Ovary (tissue), 9 donors: Measurements from ENCODE around the gene ERICH4. TPM values are rescaled to one million over a fixed set of nuclear protein-coding genes. Genes with fewer than 3 reads are reported as not detected.

ENCODE experiments used
- DNase-seq, 5 donors: peaks; one replicate each; pipeline ENCODE4 v3.0.0-alpha.2; 2019 to 2020
- H3K27ac ChIP-seq, 2 donors: fragments of 200-600 bp; one replicate each; pipeline versions ENCODE4 v1.5.1 to v1.8.0; 2019 to 2022
- H3K27me3 ChIP-seq: fragments of 200-600 bp; one replicate; pipeline ENCODE4 v1.8.0; 2022
- H3K36me3 ChIP-seq: fragments of 200-600 bp; sonication (generic); one replicate; pipeline ENCODE4 v1.5.1; 2019
- H3K4me1 ChIP-seq: one replicate; pipeline ENCODE4 v1.8.1; 2013; ENCODE audit warnings: mild to moderate bottlenecking, moderate library complexity; ENCODE audit not compliant: insufficient read depth
- H3K4me3 ChIP-seq: fragments of 200-600 bp; sonication (generic); one replicate; pipeline ENCODE4 v1.5.1; 2017
- H3K9me3 ChIP-seq, 2 donors: fragments of 200-600 bp in 1 of 2; sonication (generic) in 1 of 2; one replicate each; pipeline versions ENCODE4 v1.5.1 to v1.8.1; 2013 to 2019; ENCODE audit warnings: mild to moderate bottlenecking in 1 of 2, moderate library complexity in 1 of 2
- CTCF ChIP-seq, 3 donors: fragments of 450-650 bp in 2 of 3; fragments of 200-600 bp in 1 of 3; IDR thresholded peaks; one replicate each; pipeline versions ENCODE4 v1.5.1 to v1.8.0; 2016 to 2022; ENCODE audit warnings: antibody characterized with exemption in 3 of 3, mild to moderate bottlenecking in 1 of 3
- EP300 ChIP-seq: sonication (generic); formaldehyde crosslinking; IDR thresholded peaks from one replicate; pipeline ENCODE4 v1.6.1; 2017; ENCODE audit warnings: antibody characterized with exemption
- POLR2A ChIP-seq: fragments of 450-650 bp; IDR thresholded peaks from one replicate; pipeline ENCODE4 v1.6.1; 2017; ENCODE audit warnings: antibody characterized with exemption, mild to moderate bottlenecking, moderate library complexity
- WGBS, 3 donors: extraction: QIAGEN DNeasy Blood & Tissue Kit in 1 of 3; methylation state at CpG; one replicate each; pipeline versions ENCODE4 v1.1.5 to v1.1.7; 2013 to 2017; 5-methylcytosine and 5-hydroxymethylcytosine counted together
- intact Hi-C, 4 donors: fragments of 100-400 bp; cut with DNase I; formaldehyde crosslinking; loops; one replicate each; pipeline versions ENCODE4 v1.11.0 to v1.15.1; 2022 to 2023
- polyA plus RNA-seq, 2 donors: library from polyadenylated mRNA; stranded (reverse); fragments of 200-250 nt in 1 of 2; fragments of 350-450 nt in 1 of 2; fragmentation: Illumina TruSeq in 1 of 2; extraction: RNeasy Lipid Tissue Mini Kit (QIAGEN cat#74804) in 1 of 2; gene quantifications; one replicate each; pipeline ENCODE4 v1.2.3, GENCODE V29; 2013 to 2014
- total RNA-seq, 7 donors: library from RNA; depleted of rRNA in 2 of 7; stranded (reverse); fragments of >200 nt in 2 of 7; fragmentation: NEBNext Ultra II Directional in 3 of 7; extraction: Animal tissue kit (Norgen Biotek cat#: 25700) in 3 of 7; gene quantifications; one replicate each; pipeline versions ENCODE4 v1.1.0 to v1.2.4, GENCODE V29; 2016 to 2023
- donor health status: DM: no; HTN: no; CAD: no; lungs with moderate emphysema.
- donor health status: DM: no; HTN: no; CAD: no.
- donor health status: Bipolar disorder and iron deficiency.
- donor health status: DM: yes; HTN: yes; CAD: no.
- donor health status: DM: no; HTN: no; CAD: no.
- donor health status: DM: yes; HTN: yes; CAD: no.

Gene ERICH4
- total and polyA plus RNA-seq, 9 donors: not detected

GRCh38 chr19:41422955-41423354 lies 20.0 kb upstream of the ERICH4 start:
- no peak for TF ChIP-seq POLR2A
- TF ChIP-seq EP300: no peak
- TF ChIP-seq CTCF (IDR thresholded peaks at IDR 0.05): no peak
- no peak overlapping the region for H3K4me3 ChIP-seq
- peaks cover 5% of the 10 kb centered on the region for H3K4me1 ChIP-seq
- H3K36me3 ChIP-seq: no peaks in the 10 kb centered on the region
- H3K27ac ChIP-seq: no peak overlapping the region
- 86 to 92% (median 89%) methylated on average over 12 of the region's 12 CpGs for WGBS, 3 donors
- H3K27me3 ChIP-seq: no peaks in the 10 kb centered on the region
- no peaks in the 10 kb centered on the region for H3K9me3 ChIP-seq
- intact Hi-C loops: no loop called here
- no peak for DNase-seq

GRCh38 chr19:41424335-41425173 lies 18.4 kb upstream of the ERICH4 start:
- Histone ChIP-seq H3K4me1 (peaks cover 6% of the 10 kb centered on the region), H3K27ac (no peak overlapping the region), H3K4me3 (no peak overlapping the region), H3K27me3 (no peaks in the 10 kb centered on the region), H3K36me3 (no peaks in the 10 kb centered on the region), H3K9me3 (no peaks in the 10 kb centered on the region)
- 81 to 86% (median 83%) methylated on average over 19 to 21 of the region's 21 CpGs for WGBS, 3 donors
- no peak for DNase-seq
- TF ChIP-seq POLR2A (no peak), EP300 (no peak), CTCF (IDR thresholded peaks at IDR 0.05) (no peak)
- intact Hi-C loops: no loop called here

GRCh38 chr19:41425174-41426115 lies 17.5 kb upstream of the ERICH4 start:
- Histone ChIP-seq H3K36me3 (no peaks in the 10 kb centered on the region), H3K27ac (no peak overlapping the region), H3K27me3 (no peaks in the 10 kb centered on the region), H3K4me1 (peaks cover 6% of the 10 kb centered on the region), H3K4me3 (no peak overlapping the region), H3K9me3 (no peaks in the 10 kb centered on the region)
- WGBS, 3 donors: 92 to 95% (median 92%) methylated on average over 27 to 28 of the region's 28 CpGs
- intact Hi-C loops: no loop called here
- no peak for TF ChIP-seq EP300
- no peak for TF ChIP-seq POLR2A
- TF ChIP-seq CTCF (IDR thresholded peaks at IDR 0.05): no peak
- no peak for DNase-seq

GRCh38 chr19:41426116-41426841 lies 16.7 kb upstream of the ERICH4 start:
- no peaks in the 10 kb centered on the region for H3K36me3 ChIP-seq
- no peaks in the 10 kb centered on the region for H3K9me3 ChIP-seq
- H3K4me1 ChIP-seq: peaks cover 6% of the 10 kb centered on the region
- peak overlapping the region; percentile 54 for H3K4me3 ChIP-seq
- H3K27me3 ChIP-seq: no peaks in the 10 kb centered on the region
- peak in 4 of 5 donors; percentile 36 to 58 (median 50) for DNase-seq
- 82 to 90% (median 83%) methylated on average over 36 of the region's 36 CpGs for WGBS, 3 donors
- peak overlapping the region; percentile 22 to 68 for H3K27ac ChIP-seq
- intact Hi-C loops: no loop called here
- TF ChIP-seq EP300 (no peak), POLR2A (no peak), CTCF (IDR thresholded peaks at IDR 0.05) (no peak)
